ENCODE data around the gene FOXE3.

GRCh38 chr1:47440599-47441081 is 24.6 kb downstream of the FOXE3 start:
- no peak for TF ChIP-seq CTCF (IDR thresholded peaks at IDR 0.05; ENCODE audit: low read depth, low read length, poor library complexity, severe bottlenecking)
- TF ChIP-seq EZH2phosphoT487 (IDR thresholded peaks at IDR 0.05; ENCODE audit: borderline replicate concordance, low read length): no peak
